C4-2B (cell line): ENCODE measurements around the gene ADAM19.

Experiments
- ZFX ChIP-seq: fragments of 450-650 bp; IDR thresholded peaks from 2 replicates; pipeline ENCODE4 v1.6.1; 2017
- TF ChIP-seq, protein P1 (sequence below): fragments of 450-650 bp; conservative IDR thresholded peaks from 2 replicates; pipeline ENCODE4 v1.5.1; 2017; ENCODE audit warnings: mild to moderate bottlenecking

DNA sequence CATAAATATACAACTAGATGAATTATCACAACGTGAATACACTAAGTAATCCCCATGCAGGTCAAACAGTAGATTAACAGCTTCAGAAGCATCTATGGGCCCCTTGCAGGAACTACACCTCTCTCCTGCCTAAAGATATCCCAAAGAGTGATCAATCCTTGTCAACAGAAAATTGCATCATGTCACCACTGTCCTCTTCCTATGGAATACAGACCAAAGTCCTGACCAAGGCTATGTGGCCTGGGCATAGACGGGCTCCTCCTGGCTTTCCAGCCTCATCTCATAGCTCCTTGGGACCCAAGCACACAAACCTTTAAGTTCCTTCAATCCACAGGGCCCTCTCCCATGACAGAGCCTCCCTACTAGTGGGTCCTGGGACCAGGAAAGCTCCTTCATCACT, 90.2 kb downstream of the ADAM19 start:
- TF ChIP-seq, protein P1, sequence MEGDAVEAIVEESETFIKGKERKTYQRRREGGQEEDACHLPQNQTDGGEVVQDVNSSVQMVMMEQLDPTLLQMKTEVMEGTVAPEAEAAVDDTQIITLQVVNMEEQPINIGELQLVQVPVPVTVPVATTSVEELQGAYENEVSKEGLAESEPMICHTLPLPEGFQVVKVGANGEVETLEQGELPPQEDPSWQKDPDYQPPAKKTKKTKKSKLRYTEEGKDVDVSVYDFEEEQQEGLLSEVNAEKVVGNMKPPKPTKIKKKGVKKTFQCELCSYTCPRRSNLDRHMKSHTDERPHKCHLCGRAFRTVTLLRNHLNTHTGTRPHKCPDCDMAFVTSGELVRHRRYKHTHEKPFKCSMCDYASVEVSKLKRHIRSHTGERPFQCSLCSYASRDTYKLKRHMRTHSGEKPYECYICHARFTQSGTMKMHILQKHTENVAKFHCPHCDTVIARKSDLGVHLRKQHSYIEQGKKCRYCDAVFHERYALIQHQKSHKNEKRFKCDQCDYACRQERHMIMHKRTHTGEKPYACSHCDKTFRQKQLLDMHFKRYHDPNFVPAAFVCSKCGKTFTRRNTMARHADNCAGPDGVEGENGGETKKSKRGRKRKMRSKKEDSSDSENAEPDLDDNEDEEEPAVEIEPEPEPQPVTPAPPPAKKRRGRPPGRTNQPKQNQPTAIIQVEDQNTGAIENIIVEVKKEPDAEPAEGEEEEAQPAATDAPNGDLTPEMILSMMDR, result no peak
- no peak for TF ChIP-seq ZFX
